AG04449 (cell line): ENCODE results near the gene HTR4.
"Not testable (repeated sequence)": the region's sequence is repeated elsewhere in the genome, so short reads cannot be mapped to it uniquely, and the experiment has no call there.

ENCODE experiments used
- CTCF ChIA-PET: fragments of 350-600 bp; formaldehyde crosslinking; extraction: SDS; loops from one replicate; lab custom pipeline; 2021; ENCODE audit warnings: antibody characterized with exemption; lab: Yijun Ruan, JAX
- POLR2A ChIA-PET: fragments of 400-600, 350-600 bp; formaldehyde crosslinking; extraction: SDS; loops from one replicate; lab custom pipeline; 2020; ENCODE audit warnings: antibody characterized with exemption, inconsistent platforms; lab: Yijun Ruan, JAX
- DNase-seq: peaks from one replicate; pipeline ENCODE4 v3.0.0-alpha.2; 2010; ENCODE audit warnings: low read depth, low spot score
- H3K4me3 ChIP-seq: 2 replicates; pipeline ENCODE4 v1.5.1; 2011; ENCODE audit warnings: low read depth, mild to moderate bottlenecking, control low read depth, low read length
- CTCF ChIP-seq: IDR thresholded peaks from one replicate; pipeline ENCODE4 v1.5.1; 2011; ENCODE audit warnings: mild to moderate bottlenecking, moderate library complexity, low read length, control low read depth, inconsistent platforms; ENCODE audit not compliant: insufficient read depth; ENCODE audit errors: missing control alignments

The HTR4 gene

GRCh38 chr5:148685520-148686134, 31.3 kb upstream of the HTR4 start:
- POLR2A ChIA-PET, result no interaction called here
- CTCF ChIA-PET, result interaction anchor here (0.9 kb wide), 1 partner anchor 45 kb away, joined by 3 read pairs; no protein-coding TSS in a partner anchor

GRCh38 chr5:148684528-148684927, 30.2 kb upstream of the HTR4 start:
- no peak for DNase-seq
- CTCF ChIA-PET, result no interaction called here
- POLR2A ChIA-PET, result no interaction called here
- no peak overlapping the region for H3K4me3 ChIP-seq
- TF ChIP-seq CTCF, result no peak

More at GRCh38 chr5:148685520-148686134, 31.3 kb upstream of the HTR4 start:
- no peak for TF ChIP-seq CTCF
- DNase-seq, result no peak
- H3K4me3 ChIP-seq, result no peak overlapping the region

GRCh38 chr5:148683651-148684050, 29.3 kb upstream of the HTR4 start:
- CTCF ChIA-PET, result no interaction called here
- no peak for DNase-seq
- H3K4me3 ChIP-seq, result no peak overlapping the region
- TF ChIP-seq CTCF, result no peak
- POLR2A ChIA-PET, result no interaction called here

GRCh38 chr5:148682058-148683026, 28.0 kb upstream of the HTR4 start:
- DNase-seq, result no peak
- H3K4me3 ChIP-seq, result no peak overlapping the region
- CTCF ChIA-PET, result no interaction called here
- POLR2A ChIA-PET, result no interaction called here
- no peak for TF ChIP-seq CTCF

GRCh38 chr5:148681157-148682057, 27.1 kb upstream of the HTR4 start:
- ChIA-PET POLR2A (no interaction called here), CTCF (no interaction called here)
- TF ChIP-seq CTCF, result no peak

GRCh38 chr5:148673704-148674103, 19.4 kb upstream of the HTR4 start:
- DNase-seq, CTCF ChIA-PET, POLR2A ChIA-PET, H3K4me3 ChIP-seq: not testable (repeated sequence)

More at GRCh38 chr5:148681157-148682057, 27.1 kb upstream of the HTR4 start:
- H3K4me3 ChIP-seq, result no peak overlapping the region
- DNase-seq, result no peak
